H9 (cell line): ENCODE results near the gene C1QTNF3. TPM values are rescaled to one million over a fixed set of nuclear protein-coding genes. Genes with fewer than 3 reads are reported as not detected.

ENCODE experiments used
- DNase-seq: peaks from one replicate; pipeline ENCODE4 v3.0.0-alpha.2; 2017
- H2AFZ ChIP-seq: one replicate; pipeline ENCODE4 v1.6.1; 2013; ENCODE audit warnings: mild to moderate bottlenecking, low read length, control low read depth, moderate library complexity
- H2AK5ac ChIP-seq: 2 replicates; pipeline ENCODE4 v1.6.1; 2013; ENCODE audit warnings: low read length, control low read depth, mixed read lengths; ENCODE audit not compliant: insufficient read length
- H2BK120ac ChIP-seq: one replicate; pipeline ENCODE4 v1.6.1; 2013; ENCODE audit warnings: low read depth, mild to moderate bottlenecking, low read length, control low read depth, inconsistent platforms; ENCODE audit not compliant: poor library complexity, severe bottlenecking
- H2BK12ac ChIP-seq: 2 replicates; pipeline ENCODE4 v1.6.1; 2013; ENCODE audit warnings: low read length, control low read depth, mixed read lengths, low read depth; ENCODE audit not compliant: insufficient read length
- H2BK15ac ChIP-seq: 2 replicates; pipeline ENCODE4 v1.6.1; 2013; ENCODE audit warnings: low read depth, low read length, control low read depth
- H2BK20ac ChIP-seq: one replicate; pipeline ENCODE4 v1.6.1; 2013; ENCODE audit warnings: low read depth, mild to moderate bottlenecking, low read length, control low read depth, inconsistent platforms; ENCODE audit not compliant: poor library complexity, severe bottlenecking
- H2BK5ac ChIP-seq: 2 replicates; pipeline ENCODE4 v1.6.1; 2013; ENCODE audit warnings: low read length, control low read depth, mixed read lengths; ENCODE audit not compliant: insufficient read length
- H3K14ac ChIP-seq: 2 replicates; pipeline ENCODE4 v1.6.1; 2013; ENCODE audit warnings: low read length, control low read depth; ENCODE audit not compliant: insufficient read depth
- H3K18ac ChIP-seq: 2 replicates; pipeline ENCODE4 v1.6.1; 2013; ENCODE audit warnings: low read depth, mild to moderate bottlenecking, mixed read lengths, low read length, control low read depth; ENCODE audit not compliant: insufficient read length
- H3K23ac ChIP-seq: 2 replicates; pipeline ENCODE4 v1.6.1; 2013; ENCODE audit warnings: low read length, control low read depth, mixed read lengths, low read depth; ENCODE audit not compliant: insufficient read length
- H3K23me2 ChIP-seq: 2 replicates; pipeline ENCODE4 v1.6.1; 2013; ENCODE audit warnings: low read depth, mild to moderate bottlenecking, mixed read lengths, low read length, control low read depth; ENCODE audit not compliant: insufficient read length, poor library complexity, severe bottlenecking
- H3K27ac ChIP-seq: 2 replicates; pipeline ENCODE4 v1.5.1; 2013; ENCODE audit warnings: low read length, control low read depth, mixed read lengths, low read depth; ENCODE audit not compliant: insufficient read length
- H3K27me3 ChIP-seq: 2 replicates; pipeline ENCODE4 v1.6.1; 2013; ENCODE audit warnings: low read length, control low read depth, inconsistent platforms; ENCODE audit not compliant: insufficient read depth
- H3K4ac ChIP-seq: 2 replicates; pipeline ENCODE4 v1.6.1; 2013; ENCODE audit warnings: low read depth, mild to moderate bottlenecking, control low read depth, inconsistent platforms, low read length, moderate library complexity
- H3K4me1 ChIP-seq: 2 replicates; pipeline ENCODE4 v1.6.1; 2013; ENCODE audit warnings: low read length, control low read depth, inconsistent platforms; ENCODE audit not compliant: insufficient read depth
- H3K4me2 ChIP-seq: 2 replicates; pipeline ENCODE4 v1.6.1; 2013; ENCODE audit warnings: low read length, control low read depth, mixed read lengths; ENCODE audit not compliant: insufficient read length, insufficient read depth
- H3K56ac ChIP-seq: 2 replicates; pipeline ENCODE4 v1.6.1; 2013; ENCODE audit warnings: low read depth, mild to moderate bottlenecking, mixed read lengths, low read length, control low read depth; ENCODE audit not compliant: insufficient read length
- H3K79me1 ChIP-seq: 2 replicates; pipeline ENCODE4 v1.6.1; 2013; ENCODE audit warnings: low read depth, mild to moderate bottlenecking, moderate library complexity, low read length, control low read depth, inconsistent platforms; ENCODE audit not compliant: insufficient read depth, poor library complexity, severe bottlenecking
- H3K79me2 ChIP-seq: 2 replicates; pipeline ENCODE4 v1.6.1; 2013; ENCODE audit warnings: low read length, control low read depth, inconsistent platforms; ENCODE audit not compliant: insufficient read depth
- H3K9ac ChIP-seq: 2 replicates; pipeline ENCODE4 v1.6.1; 2013; ENCODE audit warnings: low read length, control low read depth, mixed read lengths; ENCODE audit not compliant: insufficient read length; ENCODE audit errors: extremely low read depth
- H3K9me3 ChIP-seq: one replicate; pipeline ENCODE4 v1.6.1; 2013; ENCODE audit warnings: low read depth, low read length, inconsistent platforms; ENCODE audit not compliant: control insufficient read depth
- H3T11ph ChIP-seq: one replicate; pipeline ENCODE4 v1.6.1; 2013; ENCODE audit warnings: mild to moderate bottlenecking, low read length, control low read depth, inconsistent platforms
- H4K20me1 ChIP-seq: one replicate; pipeline ENCODE4 v1.6.1; 2013; ENCODE audit not compliant: control insufficient read depth, insufficient read length, insufficient read depth
- H4K5ac ChIP-seq: 2 replicates; pipeline ENCODE4 v1.6.1; 2013; ENCODE audit warnings: low read depth, mild to moderate bottlenecking, mixed read lengths, low read length, control low read depth; ENCODE audit not compliant: insufficient read length
- H4K8ac ChIP-seq: replicated peaks from 2 replicates; pipeline ENCODE4 v1.6.1; 2013; ENCODE audit warnings: low read length, control low read depth, mixed read lengths, low read depth; ENCODE audit not compliant: insufficient read length
- H4K91ac ChIP-seq: 2 replicates; pipeline ENCODE4 v1.6.1; 2013; ENCODE audit warnings: low read depth, mild to moderate bottlenecking, moderate library complexity, mixed read lengths, low read length, control low read depth; ENCODE audit not compliant: insufficient read length
- H3K27ac Mint-ChIP-seq, 3 experiments: 2 replicates in 2 of 3; 3 replicates in 1 of 3; pipeline ENCODE4 v1.8.0; 2020 to 2021; ENCODE audit warnings: mixed read lengths in 3 of 3, mild to moderate bottlenecking in 1 of 3, moderate library complexity in 1 of 3
- H3K27me3 Mint-ChIP-seq: 2 replicates; pipeline ENCODE4 v1.8.0; 2021; ENCODE audit warnings: low read depth, mild to moderate bottlenecking, moderate library complexity, mixed read lengths
- H3K36me3 Mint-ChIP-seq, 3 experiments: 2 replicates in 2 of 3; 3 replicates in 1 of 3; pipeline ENCODE4 v1.8.0; 2020 to 2021; ENCODE audit warnings: low read depth in 3 of 3, mixed read lengths in 3 of 3; ENCODE audit not compliant: insufficient read depth in 1 of 3
- H3K4me1 Mint-ChIP-seq, 2 experiments: 2 replicates each; pipeline ENCODE4 v1.8.0; 2020; ENCODE audit warnings: mixed read lengths in 2 of 2
- H3K4me3 Mint-ChIP-seq, 2 experiments: 2 replicates in 1 of 2; 3 replicates in 1 of 2; pipeline ENCODE4 v1.8.0; 2020 to 2021; ENCODE audit warnings: mild to moderate bottlenecking in 2 of 2, mixed read lengths in 2 of 2, moderate library complexity in 1 of 2
- H3K9me3 Mint-ChIP-seq, 2 experiments: 2 replicates in 1 of 2; 3 replicates in 1 of 2; pipeline ENCODE4 v1.8.0; 2020; ENCODE audit warnings: mild to moderate bottlenecking in 2 of 2, mixed read lengths in 2 of 2, moderate library complexity in 1 of 2
- WGBS: extraction: QIAGEN DNeasy Blood & Tissue Kit; methylation state at CpG from one replicate; pipeline ENCODE4 v1.1.7; 2013; ENCODE audit warnings: missing lambda C conversion rate, low lambda C conversion rate, mixed read lengths; ENCODE audit not compliant: insufficient read length; ENCODE audit errors: extremely low coverage; 5-methylcytosine and 5-hydroxymethylcytosine counted together
- total RNA-seq: library from RNA; stranded (reverse); gene quantifications from 2 replicates; pipeline ENCODE4 v1.2.1, GENCODE V29; 2021
- TF ChIP-seq, protein P1 (sequence below): fragments of 200-600 bp; sonication (generic); conservative IDR thresholded peaks from 3 replicates; pipeline ENCODE4 v1.8.0; 2021; ENCODE audit warnings: antibody characterized with exemption, mild to moderate bottlenecking

C1QTNF3 gene
- total RNA-seq, 1 experiment from 2014 or later, result 1.1 TPM

DNA sequence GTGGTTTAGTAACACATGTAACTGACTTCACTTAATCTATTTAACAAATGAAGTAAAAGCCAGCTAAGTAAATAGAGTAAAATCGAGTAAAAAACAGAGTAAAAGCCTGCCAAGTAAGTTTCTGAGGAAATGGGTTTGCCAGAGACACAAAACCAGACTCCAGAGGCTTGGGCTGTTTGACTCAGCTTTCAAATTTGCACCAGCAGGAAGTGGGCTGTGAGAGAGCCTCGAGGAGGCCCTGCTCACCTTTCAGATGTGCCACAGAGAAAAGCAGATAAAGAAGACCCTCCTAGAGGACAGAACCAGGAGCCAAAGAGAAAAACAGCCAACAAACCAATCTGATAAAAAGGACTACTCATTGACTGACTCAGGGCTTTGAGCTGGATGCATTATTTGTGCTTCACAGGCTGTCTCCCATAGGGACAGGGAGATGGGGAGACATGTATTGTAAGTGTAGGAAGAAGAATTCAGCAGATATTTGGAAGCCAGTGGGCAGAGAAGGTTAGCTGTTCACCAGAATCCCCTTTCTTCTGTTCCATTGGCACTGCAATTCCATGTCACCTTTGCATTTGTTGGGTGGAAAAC is 20.8 kb downstream of the C1QTNF3 start:
- no peak for DNase-seq
- H4K8ac ChIP-seq, result no peak overlapping the region
- no peak overlapping the region for H2AK5ac ChIP-seq
- Mint-ChIP-seq H3K27ac (no peak overlapping the region), H3K36me3 (no peaks in the 10 kb centered on the region; a peak in 2 of 7 replicates), H3K9me3 (no peaks in the 10 kb centered on the region), H3K4me1 (peaks cover 9 to 11% of the 10 kb centered on the region in 2 experiments; a peak in 1 of 4 replicates), H3K27me3 (no peaks in the 10 kb centered on the region), H3K4me3 (no peak overlapping the region)
- H4K5ac ChIP-seq, result no peak overlapping the region
- H3K23ac ChIP-seq, result no peak overlapping the region
- H3K79me1 ChIP-seq, result no peaks in the 10 kb centered on the region
- H3K79me2 ChIP-seq, result no peaks in the 10 kb centered on the region
- no peaks in the 10 kb centered on the region for H3K23me2 ChIP-seq
- no peak overlapping the region for H3K4me2 ChIP-seq
- H2BK5ac ChIP-seq, result no peak overlapping the region
- no peak overlapping the region for H2BK20ac ChIP-seq
- H3K14ac ChIP-seq, result no peak overlapping the region
- no peaks in the 10 kb centered on the region for H3K27me3 ChIP-seq
- no peaks in the 10 kb centered on the region for H3K9me3 ChIP-seq
- no peak overlapping the region for H4K91ac ChIP-seq
- no peaks in the 10 kb centered on the region for H4K20me1 ChIP-seq
- H3T11ph ChIP-seq, result no peak overlapping the region
- H3K9ac ChIP-seq, result no peak overlapping the region
- H3K18ac ChIP-seq, result no peak overlapping the region
- no peak overlapping the region for H3K56ac ChIP-seq
- no peak overlapping the region for H2AFZ ChIP-seq
- TF ChIP-seq, protein P1, sequence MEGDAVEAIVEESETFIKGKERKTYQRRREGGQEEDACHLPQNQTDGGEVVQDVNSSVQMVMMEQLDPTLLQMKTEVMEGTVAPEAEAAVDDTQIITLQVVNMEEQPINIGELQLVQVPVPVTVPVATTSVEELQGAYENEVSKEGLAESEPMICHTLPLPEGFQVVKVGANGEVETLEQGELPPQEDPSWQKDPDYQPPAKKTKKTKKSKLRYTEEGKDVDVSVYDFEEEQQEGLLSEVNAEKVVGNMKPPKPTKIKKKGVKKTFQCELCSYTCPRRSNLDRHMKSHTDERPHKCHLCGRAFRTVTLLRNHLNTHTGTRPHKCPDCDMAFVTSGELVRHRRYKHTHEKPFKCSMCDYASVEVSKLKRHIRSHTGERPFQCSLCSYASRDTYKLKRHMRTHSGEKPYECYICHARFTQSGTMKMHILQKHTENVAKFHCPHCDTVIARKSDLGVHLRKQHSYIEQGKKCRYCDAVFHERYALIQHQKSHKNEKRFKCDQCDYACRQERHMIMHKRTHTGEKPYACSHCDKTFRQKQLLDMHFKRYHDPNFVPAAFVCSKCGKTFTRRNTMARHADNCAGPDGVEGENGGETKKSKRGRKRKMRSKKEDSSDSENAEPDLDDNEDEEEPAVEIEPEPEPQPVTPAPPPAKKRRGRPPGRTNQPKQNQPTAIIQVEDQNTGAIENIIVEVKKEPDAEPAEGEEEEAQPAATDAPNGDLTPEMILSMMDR, result no peak
- H3K4ac ChIP-seq, result no peak overlapping the region
- no peak overlapping the region for H3K27ac ChIP-seq
- no peak overlapping the region for H2BK15ac ChIP-seq
- H2BK120ac ChIP-seq, result no peak overlapping the region
- no peaks in the 10 kb centered on the region; the same call in 1 of the 2 replicates for H3K4me1 ChIP-seq
- no peak overlapping the region for H2BK12ac ChIP-seq
- WGBS, result no CpG with 5 or more reads among the region's 2 CpGs
